GM23248 (cell line): Measurements from ENCODE around the gene CDIP1.

Experiments used
- EZH2 ChIP-seq: fragments of 200-600 bp; sonication (generic); IDR thresholded peaks from 2 replicates; pipeline ENCODE4 v1.6.1; 2018; ENCODE audit warnings: antibody characterized with exemption, mild to moderate bottlenecking; ENCODE audit not compliant: insufficient read depth, poor library complexity, severe bottlenecking
- EZH2phosphoT487 ChIP-seq: fragments of 200-600 bp; sonication (generic); IDR thresholded peaks from 2 replicates; pipeline ENCODE4 v1.6.1; 2018; ENCODE audit warnings: antibody characterized with exemption, moderate library complexity, mild to moderate bottlenecking, low read depth; ENCODE audit not compliant: insufficient read depth

DNA sequence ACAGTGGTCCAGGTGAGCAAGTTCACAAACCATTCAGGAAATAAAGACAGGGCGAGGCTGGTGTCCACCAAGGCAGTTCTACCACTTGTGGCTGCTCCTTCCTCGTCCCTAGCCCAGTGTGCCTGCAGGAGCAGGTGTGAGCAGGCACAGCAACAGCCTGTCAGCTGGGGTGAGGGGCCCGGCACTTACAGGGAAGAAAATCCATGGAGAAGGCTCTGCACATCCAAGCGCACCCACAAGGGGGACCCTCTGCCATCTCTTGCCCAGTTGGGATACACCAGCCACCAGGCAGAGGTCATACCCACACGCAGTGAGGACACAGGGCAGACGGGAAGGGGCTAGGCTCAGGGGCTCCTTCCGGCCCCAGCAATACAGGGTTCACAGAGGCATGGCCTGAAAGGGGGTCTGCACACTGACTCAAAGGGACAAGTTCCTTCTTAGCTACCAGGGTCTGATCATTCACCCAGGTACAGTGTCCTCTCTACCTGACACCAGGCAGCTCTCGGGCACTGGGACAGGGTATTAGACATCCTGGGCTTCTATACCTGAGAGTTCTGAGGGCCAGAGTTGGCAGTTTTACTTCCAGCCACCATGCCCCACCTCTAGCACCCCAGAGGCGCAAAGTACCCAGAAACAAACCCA, 27.0 kb downstream of the CDIP1 start:
- TF ChIP-seq EZH2 (no peak), EZH2phosphoT487 (no peak)
